ENCODE results near the gene P2RX4.
"Not testable (repeated sequence)": the region's sequence is repeated elsewhere in the genome, so short reads cannot be mapped to it uniquely, and the experiment has no call there.

- TF ChIP-seq CTCF (IDR thresholded peaks at IDR 0.05); ZFX (IDR thresholded peaks at IDR 0.05; ENCODE audit: borderline replicate concordance): not testable (repeated sequence)
These were observed 1.4 kb upstream of the P2RX4 start for GRCh38 chr12:121208571-121208970.

All from 22Rv1 (cell line).